ENCODE results near the gene TMEM235. TPM values are rescaled to one million over a fixed set of nuclear protein-coding genes. Genes with fewer than 3 reads are reported as not detected.

The TMEM235 gene
- total RNA-seq, 1 donor from 2014 or later: not detected

DNA sequence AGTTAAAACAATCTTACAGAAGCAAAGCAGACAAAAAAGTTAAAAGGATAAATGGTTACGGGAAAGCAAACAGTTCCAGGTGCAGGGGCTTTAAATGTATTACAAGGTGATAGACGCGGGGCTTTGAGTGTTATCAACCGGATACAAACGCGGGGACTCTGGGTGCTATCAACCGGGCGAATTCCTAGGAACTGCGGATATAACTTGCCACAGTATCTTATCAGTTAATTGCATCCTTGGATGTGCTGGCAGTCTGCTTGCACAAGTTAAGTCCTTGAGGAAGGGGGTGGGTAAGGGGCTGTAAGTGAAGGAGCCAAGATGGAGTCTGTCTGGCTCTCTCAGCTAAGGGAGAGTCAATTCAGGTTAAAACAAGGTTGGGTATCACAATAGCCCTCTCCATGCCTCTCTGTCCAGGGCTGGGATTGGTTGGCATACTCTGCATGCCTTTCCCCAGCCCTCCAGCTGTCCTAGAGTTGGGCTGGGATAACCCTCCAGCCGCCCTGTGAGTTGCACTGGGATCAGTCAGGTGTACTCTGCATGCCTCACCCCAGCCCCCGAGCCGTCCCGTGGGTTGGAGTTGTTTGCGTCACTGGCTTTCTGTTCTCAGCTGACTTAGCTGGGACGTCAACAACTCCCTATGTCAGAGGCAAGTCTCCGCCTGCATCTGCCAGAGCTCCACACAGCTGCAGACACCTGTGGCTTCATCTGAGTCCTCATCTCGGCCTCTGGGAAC lies 40.9 kb downstream of the TMEM235 start:
- TF ChIP-seq CTCF (IDR thresholded peaks at IDR 0.05) (no peak), EZH2phosphoT487 (IDR thresholded peaks at IDR 0.05) (no peak), EZH2 (IDR thresholded peaks at IDR 0.05) (no peak)
- no peaks in the 10 kb centered on the region for H3K36me3 Mint-ChIP-seq
- H3K9me3 ChIP-seq (ENCODE audit: low read depth): no peaks in the 10 kb centered on the region
- H3K27ac ChIP-seq: no peak overlapping the region
- H3K9me3 Mint-ChIP-seq: peaks cover 3% of the 10 kb centered on the region
- H3K36me3 ChIP-seq: no peaks in the 10 kb centered on the region
- H3K4me3 Mint-ChIP-seq: no peak overlapping the region
- peak overlapping the region; percentile 9 for H3K4me2 ChIP-seq
- peak overlapping the region; percentile 6 for H3K27ac Mint-ChIP-seq
- H3K4me1 ChIP-seq: peaks cover 47% of the 10 kb centered on the region
- peak; percentile 65 for DNase-seq (ENCODE audit: low spot score)
- H3K4me3 ChIP-seq: no peak overlapping the region
- H2AFZ ChIP-seq (replicated peaks): peak overlapping the region; percentile 45
- no peaks in the 10 kb centered on the region for H3K27me3 ChIP-seq
- no peak overlapping the region for H3K9ac ChIP-seq
- H3F3A ChIP-seq (ENCODE audit: low read depth): peaks cover 26% of the 10 kb centered on the region
- peaks cover 8% of the 10 kb centered on the region for H3K27me3 Mint-ChIP-seq (ENCODE audit: insufficient read depth, low read depth)
- H3K79me2 ChIP-seq (ENCODE audit: low read depth): no peaks in the 10 kb centered on the region
- H3K4me1 Mint-ChIP-seq: peaks cover 47% of the 10 kb centered on the region
- H4K20me1 ChIP-seq (ENCODE audit: low read depth): no peaks in the 10 kb centered on the region

DNA sequence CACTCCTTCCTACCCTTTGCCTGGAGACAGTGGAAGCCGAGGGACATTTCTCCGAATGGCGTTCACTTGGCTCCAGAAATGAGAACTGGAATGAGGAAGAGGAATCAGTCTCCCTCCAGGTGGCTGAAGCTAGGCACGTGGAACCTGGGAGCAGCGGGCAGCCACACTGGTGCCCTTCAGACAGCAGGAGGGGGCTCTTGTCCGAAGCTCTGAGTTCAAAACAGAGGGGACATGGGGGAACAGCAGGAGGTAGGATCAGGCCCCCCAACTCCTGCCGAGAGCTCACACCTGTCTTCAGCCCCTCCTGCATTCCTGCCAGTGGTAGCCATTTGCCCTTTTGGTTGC lies 41.5 kb downstream of the TMEM235 start:
- Histone ChIP-seq H3K4me3 (no peak overlapping the region), H3K4me2 (peak overlapping the region; percentile 9), H2AFZ (replicated peaks) (peak overlapping the region; percentile 45), H3K4me1 (peaks cover 44% of the 10 kb centered on the region), H3K9ac (no peak overlapping the region), H3K79me2 (ENCODE audit: low read depth) (no peaks in the 10 kb centered on the region), H3K27ac (no peak overlapping the region), H3K27me3 (no peaks in the 10 kb centered on the region), H3K9me3 (ENCODE audit: low read depth) (no peaks in the 10 kb centered on the region), H3F3A (ENCODE audit: low read depth) (peaks cover 23% of the 10 kb centered on the region), H4K20me1 (ENCODE audit: low read depth) (no peaks in the 10 kb centered on the region), H3K36me3 (no peaks in the 10 kb centered on the region)
- Mint-ChIP-seq H3K4me3 (no peak overlapping the region), H3K27ac (no peak overlapping the region), H3K36me3 (no peaks in the 10 kb centered on the region), H3K4me1 (peaks cover 43% of the 10 kb centered on the region), H3K9me3 (peaks cover 3% of the 10 kb centered on the region), H3K27me3 (ENCODE audit: insufficient read depth, low read depth) (peaks cover 6% of the 10 kb centered on the region)
- no peak for DNase-seq (ENCODE audit: low spot score)
- TF ChIP-seq EZH2 (IDR thresholded peaks at IDR 0.05) (no peak), EZH2phosphoT487 (IDR thresholded peaks at IDR 0.05) (no peak), CTCF (IDR thresholded peaks at IDR 0.05) (no peak)

DNA sequence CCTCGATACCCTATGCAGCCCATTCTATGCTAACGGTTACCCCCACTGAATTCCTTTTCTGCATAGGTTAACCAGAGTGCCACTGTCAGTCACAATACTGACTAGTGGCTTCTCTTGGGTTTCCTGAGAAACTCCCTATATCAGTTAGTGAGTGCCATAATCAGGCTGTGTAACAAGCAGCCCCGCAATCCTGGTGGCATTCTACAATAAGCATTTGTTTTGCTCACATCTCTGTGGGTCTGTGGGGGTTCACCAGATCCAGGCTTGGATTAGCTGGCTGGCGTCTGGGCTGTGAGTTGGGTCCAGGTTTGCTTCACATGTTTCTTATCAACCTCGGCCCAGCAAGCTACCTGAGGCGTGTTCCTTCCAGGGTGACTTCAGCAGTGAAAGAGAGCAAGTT lies 42.4 kb downstream of the TMEM235 start:
- Histone ChIP-seq H3K9me3 (ENCODE audit: low read depth) (no peaks in the 10 kb centered on the region), H3K27me3 (no peaks in the 10 kb centered on the region), H3K36me3 (no peaks in the 10 kb centered on the region), H3F3A (ENCODE audit: low read depth) (peaks cover 23% of the 10 kb centered on the region), H3K4me3 (no peak overlapping the region), H3K4me1 (peaks cover 44% of the 10 kb centered on the region), H3K4me2 (no peak overlapping the region), H3K79me2 (ENCODE audit: low read depth) (no peaks in the 10 kb centered on the region), H3K27ac (no peak overlapping the region), H4K20me1 (ENCODE audit: low read depth) (no peaks in the 10 kb centered on the region), H2AFZ (replicated peaks) (no peak overlapping the region), H3K9ac (no peak overlapping the region)
- no peaks in the 10 kb centered on the region for H3K36me3 Mint-ChIP-seq
- no peak overlapping the region for H3K4me3 Mint-ChIP-seq
- H3K27ac Mint-ChIP-seq: no peak overlapping the region
- no peak for DNase-seq (ENCODE audit: low spot score)
- peaks cover 37% of the 10 kb centered on the region for H3K4me1 Mint-ChIP-seq
- TF ChIP-seq CTCF (IDR thresholded peaks at IDR 0.05) (no peak), EZH2phosphoT487 (IDR thresholded peaks at IDR 0.05) (no peak)
- peaks cover 3% of the 10 kb centered on the region for H3K9me3 Mint-ChIP-seq
- peaks cover 6% of the 10 kb centered on the region for H3K27me3 Mint-ChIP-seq (ENCODE audit: insufficient read depth, low read depth)

All from neural progenitor cell (in vitro differentiated cells).